Measurements from ENCODE around the gene NEK11. TPM values are rescaled to one million over a fixed set of nuclear protein-coding genes. Genes with fewer than 3 reads are reported as not detected.

NEK11 gene
- total and polyA plus RNA-seq, 2 donors (not counting 3 experiments of a cell fraction or from before 2014, with no cell fraction given): 1.7 to 4.3 TPM

- no peak overlapping the region for H2AFZ ChIP-seq (ENCODE audit: low read depth, low read length)
- dilution Hi-C loops (cut with MboI; ENCODE audit: extremely low pct_ligation_motif_present, low sequenced_read_pairs): no loop called here
Measured at GRCh38 chr3:131053043-131053859, 26.6 kb downstream of the NEK11 start.

More at GRCh38 chr3:131053043-131053859, 26.6 kb downstream of the NEK11 start:
- H3K9me3 ChIP-seq (replicated peaks; ENCODE audit: control insufficient read depth, insufficient read depth, low read length): no peaks in the 10 kb centered on the region
- no peaks in the 10 kb centered on the region for H3K9me1 ChIP-seq (replicated peaks; ENCODE audit: control insufficient read depth, extremely low read depth, insufficient read depth, low read length)
- peak; percentile 11 for DNase-seq (ENCODE audit: low read depth, low spot score)
- intact Hi-C loops (cut with micrococcal nuclease): loop anchor here (1.0 kb wide), 2 partner anchors 741 to 976 kb away; no protein-coding TSS in a partner anchor
- TF ChIP-seq JUN (IDR thresholded peaks at IDR 0.05; ENCODE audit: borderline replicate concordance, insufficient read depth, insufficient read length, low read depth): no peak
- peak in 1 of 2 donors; percentile 6 for TF ChIP-seq CTCF (IDR thresholded peaks at IDR 0.05; ENCODE audit: extremely low read depth in 1 of 2, insufficient read depth in 1 of 2, low read depth in 1 of 2, low read length in 2 of 2)
- TF ChIP-seq EZH2 (IDR thresholded peaks at IDR 0.05; ENCODE audit: borderline replicate concordance, low read depth, low read length, severe bottlenecking): no peak
- TF ChIP-seq FOS (IDR thresholded peaks at IDR 0.05; ENCODE audit: borderline replicate concordance, insufficient read depth, low read length): no peak
- TF ChIP-seq POLR2A (IDR thresholded peaks at IDR 0.05; ENCODE audit: low read depth, low read length): no peak
- TF ChIP-seq MYC (IDR thresholded peaks at IDR 0.05; ENCODE audit: low read depth, low read length): no peak
- no peak for TF ChIP-seq MAX (IDR thresholded peaks at IDR 0.05; ENCODE audit: insufficient read depth, insufficient read length)
- H3K79me2 ChIP-seq (ENCODE audit: control insufficient read depth, insufficient read depth, low read length): no peaks in the 10 kb centered on the region
- ChIA-PET POLR2A (no interaction called here), CTCF (interaction anchor here (1.1 kb wide), 1 partner anchor 985 kb away, joined by 4 read pairs; no protein-coding TSS in a partner anchor)
- no peaks in the 10 kb centered on the region for H3K27me3 ChIP-seq (ENCODE audit: control insufficient read depth in 2 of 2, insufficient read depth in 2 of 2, low read length in 2 of 2)
- H3K4me2 ChIP-seq (ENCODE audit: insufficient read depth, low read length): no peak overlapping the region
- H3K9ac ChIP-seq (replicated peaks; ENCODE audit: extremely low read depth, insufficient read depth, low read length): no peak overlapping the region
- no peaks in the 10 kb centered on the region for H4K20me1 ChIP-seq (replicated peaks; ENCODE audit: control insufficient read depth, extremely low read depth, insufficient read depth, low read length)
- no peak overlapping the region for H3K27ac ChIP-seq (ENCODE audit: insufficient read depth, low read depth, low read length)
- H3K36me3 ChIP-seq (ENCODE audit: control insufficient read depth in 2 of 2, extremely low read depth in 1 of 2, insufficient read depth in 2 of 2, low read length in 2 of 2): no peaks in the 10 kb centered on the region
- BruUV-seq (replicated peaks): no TSS peak
- FAIRE-seq: no peak
- no peak overlapping the region for H3K4me3 ChIP-seq (replicated peaks in 1 of 3; ENCODE audit: insufficient read depth in 1 of 3, low read depth in 1 of 3, low read length in 3 of 3)
- H3K4me1 ChIP-seq (ENCODE audit: control insufficient read depth, extremely low read depth, insufficient read depth, low read length): no peaks in the 10 kb centered on the region
